PFSK-1 (cell line): Measurements from ENCODE around the gene NTN1.

Experiments used
- POLR2AphosphoS5 ChIP-seq: IDR thresholded peaks from 2 replicates; pipeline ENCODE4 v1.6.1; 2012; ENCODE audit warnings: low read depth, mild to moderate bottlenecking, control low read depth, low read length, moderate library complexity
- REST ChIP-seq, 2 experiments: IDR thresholded peaks; 2 replicates each; pipeline versions ENCODE4 v1.6.1 to v1.8.0; 2011 to 2012; ENCODE audit warnings: low read depth in 2 of 2, low read length in 2 of 2, control low read depth in 1 of 2, inconsistent platforms in 1 of 2, mild to moderate bottlenecking in 1 of 2, moderate library complexity in 1 of 2; ENCODE audit not compliant: insufficient read depth in 1 of 2
- SIN3A ChIP-seq: IDR thresholded peaks from 2 replicates; pipeline ENCODE4 v1.6.1; 2012; ENCODE audit warnings: mild to moderate bottlenecking, low read length, moderate library complexity, borderline replicate concordance; ENCODE audit not compliant: insufficient read depth
- TAF1 ChIP-seq: IDR thresholded peaks from 2 replicates; pipeline ENCODE4 v1.6.1; 2012; ENCODE audit warnings: low read length, control low read depth, borderline replicate concordance; ENCODE audit not compliant: insufficient read depth

DNA sequence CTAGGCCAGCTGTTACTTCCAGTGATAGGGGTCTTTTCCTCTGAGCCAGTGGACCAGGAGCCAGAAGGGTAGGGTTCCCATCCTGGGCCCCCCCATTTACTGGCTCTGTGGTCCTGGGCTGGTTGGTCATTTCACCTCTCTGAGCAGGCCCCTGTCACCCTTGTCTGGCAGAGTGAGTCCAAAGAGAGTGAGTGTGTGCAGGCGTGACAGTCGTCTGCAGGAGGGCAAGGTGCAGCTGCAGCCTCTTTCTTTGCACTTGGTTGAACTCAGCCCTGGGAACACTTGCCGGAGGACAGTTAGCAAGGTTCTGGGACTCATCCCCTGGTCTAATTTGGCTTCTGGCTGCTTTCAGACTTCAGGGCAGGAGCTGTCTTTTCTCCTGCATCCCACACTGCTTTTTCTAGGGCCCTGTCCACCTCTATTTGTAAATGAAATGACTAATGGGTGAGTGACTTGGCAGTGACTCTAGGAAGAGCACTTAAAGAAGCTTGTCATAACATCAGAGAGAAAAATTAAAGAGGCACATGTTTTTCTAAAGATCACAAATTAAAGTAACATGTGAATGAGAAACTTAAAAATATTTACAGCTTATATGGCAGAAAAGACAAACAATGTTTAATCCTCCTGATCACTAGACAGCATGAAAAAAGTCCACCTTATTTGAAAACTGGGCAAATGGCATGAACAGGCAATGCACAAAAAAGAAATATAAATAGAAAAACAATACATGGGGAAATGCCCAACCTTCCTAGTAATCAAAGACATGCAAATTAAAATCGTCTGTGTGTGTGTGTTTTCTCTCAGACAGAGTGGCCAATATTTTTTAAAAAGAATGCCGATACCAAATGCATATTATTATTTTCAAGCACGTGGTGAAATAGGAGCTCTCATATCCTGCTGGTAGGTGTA, 137.5 kb downstream of the NTN1 start:
- TF ChIP-seq POLR2AphosphoS5 (no peak), REST (IDR thresholded peaks at IDR 0.05; ENCODE audit: insufficient read depth in 1 of 2, low read depth in 2 of 2, low read length in 2 of 2) (no peak), SIN3A (no peak), TAF1 (no peak)
